ENCODE data around the gene CD200. TPM values are rescaled to one million over a fixed set of nuclear protein-coding genes. Genes with fewer than 3 reads are reported as not detected.

CD200 gene
- total and polyA plus RNA-seq, 10 of the 15 experiments (the other 5 are each of a cell fraction or from before 2014, with no cell fraction given): 21.2 to 84.3 (median 33.2) TPM

DNA sequence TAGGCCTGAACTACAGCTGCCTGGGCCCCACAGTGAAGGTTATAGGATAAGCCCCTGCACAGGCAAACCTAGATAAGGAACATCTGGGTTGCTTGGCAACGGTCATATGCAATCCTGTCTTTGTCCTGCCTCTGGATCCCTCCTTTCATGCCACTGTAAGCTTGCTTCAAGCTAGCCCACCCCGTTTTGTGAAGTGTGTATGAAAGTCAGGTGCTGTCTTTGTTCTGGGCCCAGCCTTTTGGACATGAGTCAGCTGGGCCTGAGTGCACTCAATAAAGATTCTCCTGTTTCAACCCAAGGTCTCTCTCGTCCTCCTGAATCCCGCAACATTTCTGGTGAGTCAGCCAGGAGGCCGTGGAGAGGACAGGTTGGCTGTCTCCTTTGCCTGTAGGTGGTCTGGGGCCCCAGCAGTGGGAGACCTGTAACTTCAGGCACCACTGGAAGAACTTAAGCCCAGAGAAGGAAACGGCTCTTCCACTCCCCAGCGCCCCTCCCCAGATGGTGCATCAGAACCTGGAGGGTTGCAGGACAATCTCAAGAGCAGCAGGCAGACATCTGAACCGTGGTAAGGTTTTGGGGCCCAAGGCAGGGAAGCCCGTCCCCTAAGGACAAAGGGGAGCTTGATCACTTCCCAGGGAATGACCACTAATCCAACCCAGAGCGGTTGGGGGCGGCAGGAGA lies 30.7 kb upstream of the CD200 start (continued):
- TF ChIP-seq, protein P1, sequence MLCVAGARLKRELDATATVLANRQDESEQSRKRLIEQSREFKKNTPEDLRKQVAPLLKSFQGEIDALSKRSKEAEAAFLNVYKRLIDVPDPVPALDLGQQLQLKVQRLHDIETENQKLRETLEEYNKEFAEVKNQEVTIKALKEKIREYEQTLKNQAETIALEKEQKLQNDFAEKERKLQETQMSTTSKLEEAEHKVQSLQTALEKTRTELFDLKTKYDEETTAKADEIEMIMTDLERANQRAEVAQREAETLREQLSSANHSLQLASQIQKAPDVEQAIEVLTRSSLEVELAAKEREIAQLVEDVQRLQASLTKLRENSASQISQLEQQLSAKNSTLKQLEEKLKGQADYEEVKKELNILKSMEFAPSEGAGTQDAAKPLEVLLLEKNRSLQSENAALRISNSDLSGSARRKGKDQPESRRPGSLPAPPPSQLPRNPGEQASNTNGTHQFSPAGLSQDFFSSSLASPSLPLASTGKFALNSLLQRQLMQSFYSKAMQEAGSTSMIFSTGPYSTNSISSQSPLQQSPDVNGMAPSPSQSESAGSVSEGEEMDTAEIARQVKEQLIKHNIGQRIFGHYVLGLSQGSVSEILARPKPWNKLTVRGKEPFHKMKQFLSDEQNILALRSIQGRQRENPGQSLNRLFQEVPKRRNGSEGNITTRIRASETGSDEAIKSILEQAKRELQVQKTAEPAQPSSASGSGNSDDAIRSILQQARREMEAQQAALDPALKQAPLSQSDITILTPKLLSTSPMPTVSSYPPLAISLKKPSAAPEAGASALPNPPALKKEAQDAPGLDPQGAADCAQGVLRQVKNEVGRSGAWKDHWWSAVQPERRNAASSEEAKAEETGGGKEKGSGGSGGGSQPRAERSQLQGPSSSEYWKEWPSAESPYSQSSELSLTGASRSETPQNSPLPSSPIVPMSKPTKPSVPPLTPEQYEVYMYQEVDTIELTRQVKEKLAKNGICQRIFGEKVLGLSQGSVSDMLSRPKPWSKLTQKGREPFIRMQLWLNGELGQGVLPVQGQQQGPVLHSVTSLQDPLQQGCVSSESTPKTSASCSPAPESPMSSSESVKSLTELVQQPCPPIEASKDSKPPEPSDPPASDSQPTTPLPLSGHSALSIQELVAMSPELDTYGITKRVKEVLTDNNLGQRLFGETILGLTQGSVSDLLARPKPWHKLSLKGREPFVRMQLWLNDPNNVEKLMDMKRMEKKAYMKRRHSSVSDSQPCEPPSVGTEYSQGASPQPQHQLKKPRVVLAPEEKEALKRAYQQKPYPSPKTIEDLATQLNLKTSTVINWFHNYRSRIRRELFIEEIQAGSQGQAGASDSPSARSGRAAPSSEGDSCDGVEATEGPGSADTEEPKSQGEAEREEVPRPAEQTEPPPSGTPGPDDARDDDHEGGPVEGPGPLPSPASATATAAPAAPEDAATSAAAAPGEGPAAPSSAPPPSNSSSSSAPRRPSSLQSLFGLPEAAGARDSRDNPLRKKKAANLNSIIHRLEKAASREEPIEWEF (IDR thresholded peaks at IDR 0.05; ENCODE audit: insufficient replicate concordance, low read depth, low read length): no peak
- no peak for TF ChIP-seq TCF12 (IDR thresholded peaks at IDR 0.05; ENCODE audit: low read depth, low read length)
- no peak for TF ChIP-seq SMARCA5 (IDR thresholded peaks at IDR 0.05)
- TF ChIP-seq CBX3 (IDR thresholded peaks at IDR 0.05; ENCODE audit: borderline replicate concordance, low read depth): no peak
- no peak for TF ChIP-seq ELK1 (IDR thresholded peaks at IDR 0.05; ENCODE audit: low read depth, low read length)
- no peak for TF ChIP-seq SRF (IDR thresholded peaks at IDR 0.05; ENCODE audit: low read depth in 2 of 2, low read length in 2 of 2)
- TF ChIP-seq ZBTB4 (CRISPR knock-in tag; IDR thresholded peaks at IDR 0.05): no peak
- no peak for TF ChIP-seq NRF1 (conservative IDR thresholded peaks at IDR 0.05; ENCODE audit: low read depth, low read length)
- no peak for TF ChIP-seq CHD1 (IDR thresholded peaks at IDR 0.05; ENCODE audit: low read depth, low read length)
- no peak for TF ChIP-seq ZNF207 (IDR thresholded peaks at IDR 0.05; ENCODE audit: borderline replicate concordance)
- TF ChIP-seq EED (IDR thresholded peaks at IDR 0.05; ENCODE audit: low read depth): no peak
- no peak for TF ChIP-seq RAD51 (IDR thresholded peaks at IDR 0.05)
- TF ChIP-seq NR2C1 (IDR thresholded peaks at IDR 0.05): no peak

Measured in GM12878 (cell line).